Coronary artery (tissue), 2 donors: Measurements from ENCODE around the gene ARNT2.

Source experiments
- DNase-seq: peaks from one replicate; pipeline ENCODE4 v3.0.0-alpha.2; 2017; ENCODE audit warnings: low spot score
- H3K27ac ChIP-seq, 2 donors: fragments of 200-600 bp; sonication (generic); one replicate each; pipeline ENCODE4 v1.5.1; 2016 to 2019
- H3K4me3 ChIP-seq: fragments of 200-600 bp; sonication (generic); 2 replicates; pipeline ENCODE4 v1.5.1; 2016; ENCODE audit warnings: mild to moderate bottlenecking, moderate library complexity
- CTCF ChIP-seq: fragments of 200-600 bp; sonication (generic); IDR thresholded peaks from one replicate; pipeline ENCODE4 v1.5.1; 2019; ENCODE audit warnings: antibody characterized with exemption

ARNT2 gene

GRCh38 chr15:80620141-80620540 is 216.0 kb downstream of the ARNT2 start:
- TF ChIP-seq CTCF, result no peak
- no peak overlapping the region for H3K4me3 ChIP-seq
- H3K27ac ChIP-seq, result no peak overlapping the region
- DNase-seq, result no peak

GRCh38 chr15:80620931-80621330 is 216.7 kb downstream of the ARNT2 start:
- H3K4me3 ChIP-seq, result no peak overlapping the region
- no peak overlapping the region for H3K27ac ChIP-seq
- no peak for DNase-seq
- no peak for TF ChIP-seq CTCF

- Histone ChIP-seq H3K4me3 (no peak overlapping the region), H3K27ac (no peak overlapping the region)
- TF ChIP-seq CTCF, result no peak
- no peak for DNase-seq
Measured at GRCh38 chr15:80626643-80627120, 222.5 kb downstream of the ARNT2 start.

- no peak for DNase-seq
- no peak for TF ChIP-seq CTCF
- H3K4me3 ChIP-seq, result no peak overlapping the region
- no peak overlapping the region for H3K27ac ChIP-seq
Measured at GRCh38 chr15:80629355-80629754, 225.2 kb downstream of the ARNT2 start.

- no peak overlapping the region for H3K4me3 ChIP-seq
- no peak for TF ChIP-seq CTCF
- no peak for DNase-seq
- no peak overlapping the region for H3K27ac ChIP-seq
Measured at GRCh38 chr15:80630981-80631380, 226.8 kb downstream of the ARNT2 start.

GRCh38 chr15:80633221-80633620 is 229.0 kb downstream of the ARNT2 start:
- no peak overlapping the region for H3K27ac ChIP-seq
- TF ChIP-seq CTCF, result no peak
- DNase-seq, result no peak
- H3K4me3 ChIP-seq, result no peak overlapping the region

- TF ChIP-seq CTCF, result no peak
- no peak for DNase-seq
- no peak overlapping the region for H3K27ac ChIP-seq
- no peak overlapping the region for H3K4me3 ChIP-seq
Measured at GRCh38 chr15:80635953-80636352, 231.8 kb downstream of the ARNT2 start.
